Astrocyte of the hippocampus (primary cell): Measurements from ENCODE around the gene PLXNB3.

Experiments used
- DNase-seq: peaks from one replicate; pipeline ENCODE4 v3.0.0; 2011; ENCODE audit warnings: low read depth, low spot score

PLXNB3 gene

DNA sequence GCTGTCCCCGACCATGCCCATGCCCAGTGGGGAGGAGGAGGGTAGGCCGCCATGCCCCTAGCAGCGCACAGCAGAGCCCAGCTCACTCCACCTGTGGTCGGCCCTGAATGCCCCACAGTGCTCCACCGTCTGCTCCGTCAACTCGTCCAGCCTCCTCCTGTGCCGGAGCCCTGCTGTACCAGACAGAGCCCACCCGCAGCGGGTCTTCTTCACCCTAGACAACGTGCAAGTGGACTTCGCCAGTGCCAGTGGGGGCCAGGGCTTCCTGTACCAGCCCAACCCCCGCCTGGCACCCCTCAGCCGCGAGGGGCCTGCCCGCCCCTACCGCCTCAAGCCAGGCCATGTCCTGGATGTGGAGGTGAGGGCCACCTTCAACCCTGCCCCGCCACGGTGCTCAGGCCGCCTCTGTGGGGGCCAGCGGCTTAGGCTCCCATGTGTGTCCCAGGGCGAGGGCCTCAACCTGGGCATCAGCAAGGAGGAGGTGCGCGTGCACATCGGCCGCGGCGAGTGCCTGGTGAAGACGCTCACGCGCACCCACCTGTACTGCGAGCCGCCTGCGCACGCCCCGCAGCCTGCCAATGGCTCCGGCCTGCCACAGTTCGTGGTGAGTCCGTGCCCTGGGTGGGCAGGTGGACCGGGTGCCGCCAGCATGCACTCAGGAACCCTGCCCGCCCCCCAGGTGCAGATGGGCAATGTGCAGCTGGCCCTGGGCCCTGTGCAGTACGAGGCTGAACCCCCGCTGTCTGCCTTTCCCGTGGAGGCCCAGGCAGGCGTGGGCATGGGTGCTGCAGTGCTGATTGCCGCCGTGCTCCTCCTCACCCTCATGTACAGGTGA lies 9.9 kb downstream of the PLXNB3 start:
- DNase-seq: no peak

DNA sequence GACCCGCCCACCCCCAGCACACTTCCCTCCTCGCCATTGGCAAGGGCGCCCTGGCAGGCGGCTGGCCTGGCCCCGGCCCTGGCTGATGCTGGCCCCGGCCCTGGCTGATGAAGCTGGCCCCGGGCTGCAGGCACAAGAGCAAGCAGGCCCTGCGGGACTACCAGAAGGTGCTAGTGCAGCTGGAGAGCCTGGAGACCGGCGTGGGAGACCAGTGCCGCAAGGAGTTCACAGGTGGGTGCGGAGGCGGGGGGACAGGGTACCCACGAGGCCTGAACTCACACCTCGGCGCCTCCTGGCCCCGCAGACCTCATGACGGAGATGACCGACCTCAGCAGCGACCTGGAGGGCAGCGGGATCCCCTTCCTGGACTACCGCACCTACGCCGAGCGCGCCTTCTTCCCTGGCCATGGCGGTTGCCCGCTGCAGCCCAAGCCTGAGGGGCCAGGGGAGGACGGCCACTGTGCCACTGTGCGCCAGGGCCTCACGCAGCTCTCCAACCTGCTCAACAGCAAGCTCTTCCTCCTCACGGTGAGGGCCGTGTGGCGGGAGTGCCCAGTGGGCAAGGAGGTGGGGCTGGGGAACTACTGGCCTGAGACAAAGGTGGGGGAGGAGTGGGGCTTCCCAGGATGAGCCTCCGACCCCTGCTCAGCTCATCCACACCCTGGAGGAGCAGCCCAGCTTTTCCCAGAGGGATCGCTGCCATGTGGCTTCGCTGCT lies 10.7 kb downstream of the PLXNB3 start:
- DNase-seq: no peak

DNA sequence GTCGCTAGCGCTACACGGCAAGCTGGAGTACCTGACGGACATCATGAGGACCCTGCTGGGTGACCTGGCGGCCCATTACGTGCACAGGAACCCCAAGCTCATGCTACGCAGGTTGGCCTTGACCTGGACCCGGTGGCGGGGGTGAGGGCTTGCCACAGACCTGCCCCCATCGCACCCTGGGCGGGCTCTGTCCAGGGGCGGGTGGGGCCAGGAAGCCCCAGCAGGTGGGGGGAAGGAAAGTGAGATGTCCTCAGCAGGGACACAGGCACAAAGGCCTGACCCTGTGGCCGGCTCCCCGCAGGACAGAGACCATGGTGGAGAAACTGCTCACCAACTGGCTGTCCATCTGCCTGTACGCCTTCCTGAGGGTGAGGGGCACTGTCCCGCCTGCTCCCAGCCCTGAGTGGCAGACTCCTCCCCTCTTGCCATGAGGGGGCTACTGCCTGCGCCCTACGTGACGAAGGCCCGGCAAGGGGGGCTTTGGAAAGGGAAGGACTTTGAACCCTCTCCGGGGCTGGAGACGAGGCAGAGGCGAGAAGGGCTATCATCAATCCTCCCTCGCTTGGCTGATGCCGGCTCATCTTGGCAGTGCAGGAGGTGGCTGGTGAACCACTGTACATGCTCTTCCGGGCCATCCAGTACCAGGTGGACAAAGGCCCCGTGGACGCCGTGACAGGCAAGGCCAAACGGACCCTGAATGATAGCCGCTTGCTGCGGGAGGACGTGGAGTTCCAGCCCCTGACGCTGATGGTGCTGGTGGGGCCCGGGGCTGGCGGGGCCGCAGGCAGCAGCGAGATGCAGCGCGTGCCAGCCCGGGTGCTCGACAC lies 11.5 kb downstream of the PLXNB3 start:
- DNase-seq: no peak

DNA sequence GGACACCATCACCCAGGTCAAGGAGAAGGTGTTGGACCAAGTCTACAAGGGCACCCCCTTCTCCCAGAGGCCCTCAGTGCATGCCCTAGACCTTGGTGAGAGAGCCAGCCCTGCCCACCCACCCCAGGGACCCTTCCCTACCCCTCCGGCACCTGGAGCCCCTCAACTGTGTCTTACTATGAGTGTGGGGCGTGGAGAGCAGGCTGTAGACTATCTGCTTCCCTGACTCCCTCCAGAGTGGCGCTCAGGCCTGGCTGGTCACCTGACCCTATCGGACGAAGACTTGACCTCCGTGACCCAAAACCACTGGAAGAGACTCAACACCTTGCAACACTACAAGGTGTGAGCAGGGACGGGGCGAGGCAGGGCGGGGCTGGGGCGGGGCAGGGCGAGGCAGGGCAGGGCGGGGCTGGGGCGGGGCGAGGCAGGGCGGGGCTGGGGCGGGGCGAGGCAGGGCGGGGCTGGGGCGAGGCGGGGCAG lies 12.1 kb downstream of the PLXNB3 start:
- no peak for DNase-seq

DNA sequence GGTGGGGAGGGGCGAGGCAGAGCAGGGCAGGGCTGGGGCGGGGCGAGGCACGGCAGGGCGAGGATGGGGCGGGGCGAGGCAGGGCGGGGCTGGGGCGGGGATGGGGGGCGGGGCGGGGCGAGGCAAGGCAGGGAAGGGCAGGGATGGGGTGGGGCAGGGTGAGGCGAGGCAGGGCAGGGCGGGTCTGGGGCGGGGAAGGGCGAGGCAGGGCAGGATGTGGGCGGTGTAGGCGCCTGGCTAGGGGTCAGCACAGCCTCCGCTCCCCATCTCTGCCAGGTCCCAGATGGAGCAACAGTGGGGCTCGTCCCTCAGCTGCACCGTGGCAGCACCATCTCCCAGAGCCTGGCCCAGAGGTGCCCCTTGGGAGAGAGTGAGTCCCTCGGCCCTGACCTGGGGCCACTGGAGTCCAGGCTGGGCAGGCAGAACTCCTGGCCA lies 12.6 kb downstream of the PLXNB3 start:
- no peak for DNase-seq

DNA sequence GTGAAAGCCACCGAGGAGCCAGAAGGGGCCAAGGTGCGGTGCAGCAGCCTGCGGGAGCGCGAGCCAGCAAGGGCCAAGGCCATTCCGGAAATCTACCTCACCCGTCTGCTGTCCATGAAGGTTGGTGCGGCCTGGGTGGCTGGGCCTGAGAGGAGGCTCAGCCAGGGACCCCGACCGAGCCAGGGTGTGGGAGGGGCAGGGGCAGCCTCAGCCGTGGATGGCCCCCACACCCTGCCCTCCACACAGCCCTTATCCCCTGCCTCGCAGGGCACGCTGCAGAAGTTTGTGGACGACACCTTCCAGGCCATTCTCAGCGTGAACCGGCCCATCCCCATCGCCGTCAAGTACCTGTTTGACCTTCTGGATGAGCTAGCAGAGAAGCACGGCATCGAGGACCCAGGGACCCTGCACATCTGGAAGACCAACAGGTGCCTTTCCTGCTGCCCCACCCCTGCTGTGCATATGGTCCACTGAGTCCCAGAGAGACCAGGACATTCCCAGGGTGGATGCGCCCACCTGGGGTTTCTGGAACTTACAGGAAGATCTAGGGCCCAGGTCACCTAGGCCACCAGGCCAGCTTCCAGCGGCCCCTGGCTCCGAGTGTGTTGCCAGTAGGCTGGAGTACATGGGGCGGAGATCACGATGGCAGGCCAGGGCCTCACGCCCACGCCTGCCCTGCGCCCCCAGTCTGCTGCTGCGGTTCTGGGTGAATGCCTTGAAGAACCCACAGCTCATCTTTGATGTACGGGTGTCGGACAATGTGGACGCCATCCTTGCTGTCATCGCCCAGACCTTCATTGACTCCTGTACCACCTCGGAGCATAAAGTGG lies 13.4 kb downstream of the PLXNB3 start:
- no peak for DNase-seq

DNA sequence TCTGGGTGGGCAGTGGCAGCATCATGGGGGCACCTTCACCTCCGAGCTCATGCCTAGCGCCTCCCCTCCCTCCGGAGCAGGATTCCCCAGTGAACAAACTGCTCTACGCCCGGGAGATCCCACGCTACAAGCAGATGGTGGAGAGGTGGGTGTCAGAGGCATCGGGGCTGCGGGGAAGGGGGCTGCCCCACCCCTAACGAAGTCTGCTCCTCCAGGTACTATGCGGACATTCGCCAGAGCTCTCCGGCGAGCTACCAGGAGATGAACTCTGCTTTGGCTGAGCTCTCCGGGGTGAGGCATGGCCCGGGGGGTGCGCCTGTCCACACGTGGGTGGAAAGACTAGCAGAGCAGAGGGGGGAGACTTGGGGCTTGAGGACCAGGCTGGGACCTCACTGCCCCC lies 14.1 kb downstream of the PLXNB3 start:
- no peak for DNase-seq

DNA sequence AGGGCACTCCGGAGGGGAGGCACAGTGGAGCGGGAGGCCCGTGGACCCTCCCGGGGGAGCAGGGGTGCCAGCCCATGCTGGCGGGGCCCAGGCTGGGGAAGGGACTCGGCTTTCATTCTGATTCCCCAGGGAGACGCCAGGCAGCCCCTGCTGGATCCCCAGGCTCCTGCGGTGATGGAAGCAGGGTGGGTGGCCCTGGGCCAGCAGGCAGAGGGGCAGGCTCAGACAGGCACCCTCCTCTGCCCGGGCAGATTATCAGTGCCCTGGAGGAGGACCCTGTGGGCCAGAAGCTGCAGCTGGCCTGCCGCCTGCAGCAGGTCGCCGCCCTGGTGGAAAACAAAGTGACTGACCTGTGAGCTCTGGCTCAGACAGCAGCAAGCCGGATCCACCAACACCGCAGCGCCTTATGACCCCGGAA lies 14.6 kb downstream of the PLXNB3 start:
- no peak for DNase-seq

DNA sequence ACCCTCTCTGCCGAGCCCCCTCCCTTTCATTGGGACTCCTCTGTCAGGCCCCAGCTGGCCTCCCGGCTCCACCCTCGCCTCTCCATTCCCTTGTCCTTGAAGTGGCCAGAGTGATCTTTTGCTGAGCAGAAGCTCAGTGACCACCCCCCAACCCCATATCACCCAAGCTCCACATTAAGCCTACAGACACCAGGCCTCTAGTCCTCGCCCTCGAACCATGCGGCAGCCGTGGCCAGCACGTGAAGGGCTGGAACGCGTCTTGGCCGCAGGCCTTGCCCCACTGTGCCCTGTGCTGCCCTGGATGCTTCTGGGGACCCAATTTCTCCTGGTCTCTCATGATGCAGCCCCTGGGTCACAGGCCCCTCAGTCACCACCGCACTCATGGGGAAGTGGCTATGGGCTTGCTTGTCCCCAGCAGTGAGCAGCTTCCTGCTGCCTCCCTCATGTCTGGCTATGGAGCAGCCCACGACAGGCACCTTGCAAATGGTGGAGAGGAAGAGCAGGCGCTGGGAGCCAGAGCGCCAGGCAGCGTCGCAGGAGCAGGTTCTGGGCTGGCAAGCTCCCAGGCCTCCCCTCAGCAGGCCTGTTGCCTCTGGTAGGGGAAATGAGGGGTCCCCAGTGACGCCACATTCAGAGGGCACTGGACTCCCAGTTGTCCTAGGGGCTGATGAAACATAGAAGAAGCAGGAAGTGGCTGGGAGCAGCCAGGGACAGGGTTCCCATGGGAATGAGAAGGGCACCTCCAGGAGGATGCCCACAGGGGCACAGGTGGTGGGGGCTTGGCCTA lies 16.0 kb downstream of the PLXNB3 start:
- DNase-seq: no peak

DNA sequence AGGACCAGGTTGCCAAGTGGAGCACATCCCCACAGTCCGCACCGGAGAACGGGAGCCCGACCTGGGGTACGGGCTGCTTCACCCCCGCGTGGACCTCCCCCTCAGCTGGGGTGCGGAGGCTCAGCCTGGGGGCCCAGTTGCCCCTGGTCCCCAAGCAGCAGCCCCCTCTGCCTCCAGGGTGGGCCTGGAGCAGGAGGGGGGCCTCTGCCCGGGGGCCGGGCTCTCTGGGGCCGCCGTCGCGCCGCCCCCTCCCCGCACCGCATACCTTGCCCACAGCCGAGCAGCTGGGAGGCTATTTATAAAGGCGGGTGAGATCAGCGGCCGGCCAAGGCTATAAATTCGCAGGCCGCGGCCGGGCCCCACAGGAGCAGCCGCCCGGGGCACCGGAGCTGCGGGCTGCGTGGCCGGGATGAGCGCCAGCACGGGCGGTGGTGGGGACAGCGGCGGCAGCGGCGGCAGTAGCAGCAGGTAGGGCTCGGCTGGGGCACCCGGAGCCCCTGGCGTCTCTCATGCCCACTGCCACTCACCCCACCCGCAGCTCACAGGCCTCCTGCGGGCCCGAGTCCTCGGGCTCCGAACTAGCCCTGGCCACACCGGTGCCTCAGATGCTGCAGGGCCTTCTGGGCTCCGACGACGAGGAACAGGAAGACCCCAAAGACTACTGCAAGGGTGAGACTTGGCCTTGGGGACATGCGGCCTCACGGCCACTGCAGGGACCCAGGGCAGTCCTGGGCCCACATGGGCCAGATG lies 16.8 kb downstream of the PLXNB3 start, which contains the start of gene SRPK3:
SRPK3 (plus strand) TSS at position 364 of the 750 bp plus-strand sequence; CDS start at position 410, 46 bp downstream.
- DNase-seq: peak; percentile 55

DNA sequence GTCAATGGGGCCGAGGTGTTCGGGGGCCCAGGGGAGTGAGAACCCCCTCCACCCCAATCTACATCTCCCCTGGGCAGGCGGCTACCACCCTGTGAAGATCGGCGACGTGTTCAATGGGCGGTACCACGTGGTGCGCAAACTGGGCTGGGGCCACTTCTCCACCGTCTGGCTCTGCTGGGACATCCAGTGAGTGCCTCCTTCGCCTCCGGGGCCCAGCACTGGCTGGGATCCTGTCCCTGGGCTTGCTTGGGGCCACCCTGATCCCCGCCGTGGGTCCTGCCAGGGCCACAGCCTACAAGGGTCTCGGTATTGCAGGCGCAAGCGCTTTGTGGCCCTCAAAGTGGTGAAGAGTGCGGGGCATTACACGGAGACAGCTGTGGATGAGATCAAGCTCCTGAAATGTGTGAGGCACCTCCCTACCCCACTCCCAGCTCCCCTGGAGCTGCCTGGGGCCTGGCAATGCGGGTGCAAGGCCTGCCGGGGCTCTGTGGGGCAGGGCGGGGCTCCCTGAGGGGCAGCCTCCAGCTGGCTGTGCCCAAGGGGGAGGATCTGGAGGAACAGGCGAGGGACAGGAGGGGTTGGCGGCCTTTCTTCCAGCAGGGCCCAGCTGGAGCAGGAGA lies 17.5 kb downstream of the PLXNB3 start:
- no peak for DNase-seq

DNA sequence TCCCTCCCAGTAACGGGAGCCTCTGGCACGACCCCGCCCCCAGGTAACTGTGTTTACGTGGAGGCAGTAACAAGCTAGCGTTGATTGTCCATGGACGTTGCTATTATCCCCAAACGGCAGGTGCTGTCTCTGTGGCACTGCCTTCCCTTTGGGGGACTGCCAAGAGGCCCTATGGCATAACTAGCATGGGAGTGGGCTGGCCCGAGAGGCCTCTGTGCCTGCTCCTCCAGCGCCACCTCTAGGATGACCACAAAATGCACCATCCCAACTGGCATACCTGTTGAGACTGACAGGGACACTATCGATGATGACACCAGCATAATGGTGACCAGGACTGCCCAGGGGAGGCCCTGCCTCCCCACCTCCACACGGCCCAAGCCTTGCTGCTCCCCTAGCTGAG lies 18.3 kb downstream of the PLXNB3 start:
- DNase-seq: no peak

DNA sequence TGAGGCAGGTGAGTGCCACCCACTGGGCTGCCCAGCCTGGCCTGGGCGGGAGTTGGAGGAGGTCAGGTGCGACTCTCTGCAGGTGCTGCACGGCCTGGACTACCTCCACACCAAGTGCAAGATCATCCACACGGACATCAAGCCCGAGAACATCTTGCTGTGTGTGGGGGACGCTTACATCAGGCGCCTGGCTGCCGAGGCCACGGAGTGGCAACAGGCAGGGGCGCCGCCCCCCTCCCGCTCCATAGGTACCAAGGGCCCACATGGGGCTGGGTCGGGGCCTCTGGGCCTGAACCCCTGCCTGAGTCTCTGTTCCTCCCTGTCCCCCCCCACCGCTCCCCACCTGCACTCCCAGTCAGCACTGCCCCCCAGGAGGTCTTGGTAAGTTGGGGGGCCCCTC lies 18.8 kb downstream of the PLXNB3 start:
- DNase-seq: no peak

DNA sequence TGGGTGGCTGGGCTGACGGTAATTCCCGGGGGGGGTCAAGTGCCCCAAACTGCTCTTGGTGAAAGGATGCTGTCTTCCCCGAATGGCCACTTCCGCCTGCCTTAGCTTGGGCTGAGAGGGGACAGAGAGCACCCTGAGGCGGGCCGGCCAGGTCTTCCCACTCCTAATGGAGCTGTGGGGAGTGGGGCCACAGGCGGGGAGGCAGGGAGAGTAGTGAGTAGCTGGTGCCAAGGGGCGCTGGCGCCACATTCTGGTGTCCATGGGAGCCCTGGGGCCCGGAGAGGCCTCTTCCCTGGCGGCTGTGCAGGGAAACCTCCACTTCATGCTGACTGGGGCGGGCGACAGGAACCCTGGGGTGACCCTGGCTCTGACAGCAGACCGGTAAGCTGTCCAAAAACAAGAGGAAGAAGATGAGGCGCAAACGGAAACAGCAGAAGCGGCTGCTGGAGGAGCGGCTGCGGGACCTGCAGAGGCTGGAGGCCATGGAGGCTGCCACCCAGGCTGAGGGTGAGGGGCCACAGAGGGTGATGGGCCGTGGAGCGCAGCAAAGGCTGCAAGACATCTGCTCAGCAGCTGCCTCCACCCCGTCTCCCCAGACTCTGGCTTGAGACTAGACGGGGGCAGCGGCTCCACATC lies 19.4 kb downstream of the PLXNB3 start:
- no peak for DNase-seq

DNA sequence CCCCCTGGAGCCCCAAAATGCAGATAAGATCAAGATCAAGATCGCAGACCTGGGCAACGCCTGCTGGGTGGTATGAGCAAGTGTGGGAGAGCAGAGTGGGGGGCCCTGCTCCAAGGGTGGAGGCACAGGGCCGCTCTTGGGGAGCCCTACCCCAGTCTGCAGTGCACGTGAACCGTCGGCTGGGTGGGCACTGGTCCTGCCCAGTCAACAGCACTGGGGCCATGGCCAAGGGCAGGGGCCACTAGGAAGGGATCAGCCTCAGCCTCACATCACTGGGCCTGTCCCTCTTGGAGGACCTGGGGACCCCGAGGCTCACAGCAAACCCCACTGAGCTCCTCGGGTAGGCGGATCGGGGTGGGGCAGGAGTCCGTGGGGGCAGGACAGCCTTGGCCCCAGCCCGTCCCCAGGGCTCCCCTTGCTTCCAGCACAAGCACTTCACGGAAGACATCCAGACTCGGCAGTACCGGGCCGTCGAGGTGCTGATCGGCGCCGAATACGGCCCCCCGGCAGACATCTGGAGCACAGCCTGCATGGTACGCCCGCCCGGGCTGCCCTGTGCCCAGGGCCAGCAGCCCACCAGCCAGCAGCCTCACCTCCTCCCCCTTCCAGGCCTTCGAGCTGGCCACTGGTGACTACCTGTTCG lies 20.4 kb downstream of the PLXNB3 start:
- DNase-seq: no peak

DNA sequence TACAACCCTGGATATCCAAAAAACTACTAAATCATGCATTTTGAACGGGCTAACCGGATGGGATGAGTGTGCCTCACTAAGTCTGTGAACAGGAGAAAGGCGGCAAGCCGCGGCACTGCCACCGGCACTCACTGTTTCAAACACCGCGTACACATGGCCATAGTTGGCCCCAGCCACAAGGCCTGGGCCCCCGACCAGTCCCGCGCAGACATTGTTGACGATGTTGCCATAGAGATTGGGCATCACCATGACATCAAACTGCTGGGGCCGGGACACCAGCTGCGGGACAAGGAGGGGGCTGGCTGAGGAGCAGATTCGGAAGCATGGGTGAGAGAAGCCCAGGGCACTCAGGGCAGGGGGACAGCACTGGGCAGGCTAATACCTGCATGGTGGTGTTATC lies 22.6 kb downstream of the PLXNB3 start:
- DNase-seq: no peak

DNA sequence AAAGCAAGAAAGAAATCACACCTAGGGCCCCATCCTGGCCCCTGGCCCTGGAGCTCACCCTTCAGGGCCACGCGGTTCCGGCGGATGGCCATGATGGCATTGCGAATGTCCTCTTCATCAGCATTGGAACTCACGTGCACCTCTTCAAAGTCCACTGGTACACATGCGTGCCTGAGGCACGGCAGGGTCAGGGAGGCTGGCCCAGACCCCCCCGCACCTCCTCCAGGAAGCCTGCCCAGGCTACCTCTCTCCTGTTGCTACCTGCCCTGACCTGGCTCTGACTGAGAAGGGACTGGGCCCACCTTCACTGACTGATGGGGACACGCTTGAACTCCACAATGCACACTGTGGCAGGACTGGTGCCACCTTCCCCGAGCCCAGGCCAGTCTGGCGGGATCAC lies 25.6 kb downstream of the PLXNB3 start:
- no peak for DNase-seq
